T-cell (primary cell): ENCODE measurements around the gene RFC1. TPM values are rescaled to one million over a fixed set of nuclear protein-coding genes. Genes with fewer than 3 reads are reported as not detected.

ENCODE experiments used
- total RNA-seq, 35 experiments: library from RNA in 6 of 35; stranded (reverse) in 6 of 35; fragments of 120-200 nt in 1 of 35; gene quantifications; one replicate each; pipeline versions ENCODE4 v1.2.1 to v1.2.4 and lab custom pipeline; 2013 to 2026

RFC1 gene
- total RNA-seq, 5 donors from 2014 or later (not counting 1 experiment from before 2014, with no cell fraction given), result 45.7 to 77.4 (median 54.5) TPM

Other genes starting within 250 kb of the RFC1 start
- 10 to 100 TPM; 17.4 to 39.9 (median 28.0) TPM for gene WDR19, start 183.8 kb downstream of the RFC1 start, total RNA-seq
- under 1 TPM in 1 of 5 donors, not detected in 4; 0.06 TPM for gene KLB, start 40.6 kb upstream of the RFC1 start, total RNA-seq
- 1,000 to 10,000 TPM; 2,481 to 3,129 (median 2,646) TPM for gene RPL9, start 92.6 kb upstream of the RFC1 start, total RNA-seq
- 10 to 100 TPM; 11.3 to 22.8 (median 19.5) TPM for gene LIAS, start 92.7 kb upstream of the RFC1 start, total RNA-seq
- gene UGDH, start 161.1 kb upstream of the RFC1 start, total RNA-seq, result 10 to 100 TPM in 4 of 5 donors, 1 to 10 TPM in 1; 7.6 to 22.8 (median 18.2) TPM